Measurements from ENCODE around the gene NFKBIE. TPM values are rescaled to one million over a fixed set of nuclear protein-coding genes. Genes with fewer than 3 reads are reported as not detected.
A peak's percentile ranks its signal among the peaks of the same experiment; 100 is the strongest.

The NFKBIE gene
- total and polyA plus RNA-seq, 2 of the 13 experiments (the other 11 are each of a cell fraction or from before 2014, with no cell fraction given): 6.7 to 14.5 TPM

DNA sequence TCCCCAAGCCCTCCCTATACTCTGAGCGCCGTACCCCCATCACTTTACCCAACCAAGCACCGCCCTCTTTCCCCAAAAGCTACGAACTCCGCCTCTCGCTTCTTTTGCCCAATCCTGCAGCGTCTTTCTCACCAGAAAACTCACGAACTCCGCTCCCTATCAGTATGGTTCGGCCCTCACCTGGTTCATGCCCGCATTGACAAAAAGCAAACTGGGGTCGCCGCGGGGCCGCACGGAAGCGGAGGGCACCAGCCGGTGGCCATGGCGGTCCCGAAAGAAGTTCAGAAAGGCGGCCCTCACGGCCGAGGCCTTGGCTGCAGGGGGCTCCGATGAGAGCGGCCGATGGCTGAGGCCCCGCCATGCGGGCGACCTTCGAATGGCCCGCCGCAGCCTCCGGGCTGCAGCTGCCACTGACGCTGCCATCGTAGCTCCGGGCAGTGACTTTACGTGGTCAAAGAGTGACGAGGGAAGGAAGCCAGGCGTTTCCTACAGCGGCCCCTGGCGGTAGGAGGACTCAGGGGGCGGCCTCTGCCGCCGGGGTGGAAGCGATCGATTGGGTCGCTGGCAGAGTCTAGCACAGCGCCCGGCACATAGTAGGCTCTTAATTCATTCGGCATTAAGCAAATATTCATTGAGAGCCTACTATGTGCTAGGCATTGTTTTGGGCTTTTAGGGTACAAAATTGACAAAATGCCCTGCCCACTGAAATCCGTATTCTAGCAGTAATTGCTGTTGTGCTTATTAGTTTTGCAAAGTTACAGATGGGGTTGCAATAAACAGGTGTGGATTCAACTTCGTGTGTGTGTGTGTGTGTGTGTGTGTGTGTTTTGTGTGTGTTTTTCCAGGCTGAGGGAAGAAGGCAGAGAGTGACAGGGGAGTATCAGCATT lies 47.8 kb upstream of the NFKBIE start, which contains the start of gene AARS2 (continued):
- TF ChIP-seq, protein P1, sequence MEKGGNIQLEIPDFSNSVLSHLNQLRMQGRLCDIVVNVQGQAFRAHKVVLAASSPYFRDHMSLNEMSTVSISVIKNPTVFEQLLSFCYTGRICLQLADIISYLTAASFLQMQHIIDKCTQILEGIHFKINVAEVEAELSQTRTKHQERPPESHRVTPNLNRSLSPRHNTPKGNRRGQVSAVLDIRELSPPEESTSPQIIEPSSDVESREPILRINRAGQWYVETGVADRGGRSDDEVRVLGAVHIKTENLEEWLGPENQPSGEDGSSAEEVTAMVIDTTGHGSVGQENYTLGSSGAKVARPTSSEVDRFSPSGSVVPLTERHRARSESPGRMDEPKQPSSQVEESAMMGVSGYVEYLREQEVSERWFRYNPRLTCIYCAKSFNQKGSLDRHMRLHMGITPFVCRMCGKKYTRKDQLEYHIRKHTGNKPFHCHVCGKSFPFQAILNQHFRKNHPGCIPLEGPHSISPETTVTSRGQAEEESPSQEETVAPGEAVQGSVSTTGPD (CRISPR knock-in tag; IDR thresholded peaks at IDR 0.05): 0 out of 2 replicates have a peak, but pooled peaks have one; percentile 14
- TF ChIP-seq ZBTB20 (CRISPR knock-in tag; IDR thresholded peaks at IDR 0.05; ENCODE audit: borderline replicate concordance, low read depth) (peak; percentile 93), ZNF780A (CRISPR knock-in tag; IDR thresholded peaks at IDR 0.05) (no peak), NFKB2 (CRISPR knock-in tag; IDR thresholded peaks at IDR 0.05; ENCODE audit: borderline replicate concordance) (peak; percentile 99), ZBTB39 (CRISPR knock-in tag; IDR thresholded peaks at IDR 0.05) (peak; percentile 93), RARG (CRISPR knock-in tag; IDR thresholded peaks at IDR 0.05; ENCODE audit: low read depth) (peak; percentile 84; the same call in 1 of the 2 replicates), ZNF749 (CRISPR knock-in tag; IDR thresholded peaks at IDR 0.05; ENCODE audit: borderline replicate concordance) (peak; percentile 94; the same call in 1 of the 2 replicates), MXD4 (CRISPR knock-in tag; IDR thresholded peaks at IDR 0.05) (peak; percentile 97), SATB2 (CRISPR knock-in tag; IDR thresholded peaks at IDR 0.05) (no peak; the same call in 1 of the 2 replicates), ATF7-NPFF (CRISPR knock-in tag; IDR thresholded peaks at IDR 0.05; ENCODE audit: low read depth) (peak; percentile 97), ATF2 (CRISPR knock-in tag; IDR thresholded peaks at IDR 0.05) (peak; percentile 96), ZNF564 (CRISPR knock-in tag; IDR thresholded peaks at IDR 0.05) (no peak), ZNF512B (CRISPR knock-in tag; IDR thresholded peaks at IDR 0.05; ENCODE audit: borderline replicate concordance) (no peak), NFIB (CRISPR knock-in tag; IDR thresholded peaks at IDR 0.05; ENCODE audit: borderline replicate concordance) (no peak), EP300 (IDR thresholded peaks at IDR 0.05; ENCODE audit: low read depth in 2 of 2, low read length in 2 of 2) (peak; percentile 51 to 71; a peak in 2 of 4 replicates), EP300 (CRISPR knock-in tag; IDR thresholded peaks at IDR 0.05; ENCODE audit: borderline replicate concordance) (peak; percentile 58; the same call in 1 of the 2 replicates), ZNF614 (CRISPR knock-in tag; IDR thresholded peaks at IDR 0.05; ENCODE audit: borderline replicate concordance) (peak; percentile 99)
- TF ChIP-seq, protein P2, sequence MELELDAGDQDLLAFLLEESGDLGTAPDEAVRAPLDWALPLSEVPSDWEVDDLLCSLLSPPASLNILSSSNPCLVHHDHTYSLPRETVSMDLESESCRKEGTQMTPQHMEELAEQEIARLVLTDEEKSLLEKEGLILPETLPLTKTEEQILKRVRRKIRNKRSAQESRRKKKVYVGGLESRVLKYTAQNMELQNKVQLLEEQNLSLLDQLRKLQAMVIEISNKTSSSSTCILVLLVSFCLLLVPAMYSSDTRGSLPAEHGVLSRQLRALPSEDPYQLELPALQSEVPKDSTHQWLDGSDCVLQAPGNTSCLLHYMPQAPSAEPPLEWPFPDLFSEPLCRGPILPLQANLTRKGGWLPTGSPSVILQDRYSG (CRISPR knock-in tag; IDR thresholded peaks at IDR 0.05): peak; percentile 84; the same call in 1 of the 2 replicates

Data from HepG2 (cell line).